ENCODE measurements around the gene FAM72C.
"Not testable (repeated sequence)": the region's sequence is repeated elsewhere in the genome, so short reads cannot be mapped to it uniquely, and the experiment has no call there.

FAM72C gene

DNA sequence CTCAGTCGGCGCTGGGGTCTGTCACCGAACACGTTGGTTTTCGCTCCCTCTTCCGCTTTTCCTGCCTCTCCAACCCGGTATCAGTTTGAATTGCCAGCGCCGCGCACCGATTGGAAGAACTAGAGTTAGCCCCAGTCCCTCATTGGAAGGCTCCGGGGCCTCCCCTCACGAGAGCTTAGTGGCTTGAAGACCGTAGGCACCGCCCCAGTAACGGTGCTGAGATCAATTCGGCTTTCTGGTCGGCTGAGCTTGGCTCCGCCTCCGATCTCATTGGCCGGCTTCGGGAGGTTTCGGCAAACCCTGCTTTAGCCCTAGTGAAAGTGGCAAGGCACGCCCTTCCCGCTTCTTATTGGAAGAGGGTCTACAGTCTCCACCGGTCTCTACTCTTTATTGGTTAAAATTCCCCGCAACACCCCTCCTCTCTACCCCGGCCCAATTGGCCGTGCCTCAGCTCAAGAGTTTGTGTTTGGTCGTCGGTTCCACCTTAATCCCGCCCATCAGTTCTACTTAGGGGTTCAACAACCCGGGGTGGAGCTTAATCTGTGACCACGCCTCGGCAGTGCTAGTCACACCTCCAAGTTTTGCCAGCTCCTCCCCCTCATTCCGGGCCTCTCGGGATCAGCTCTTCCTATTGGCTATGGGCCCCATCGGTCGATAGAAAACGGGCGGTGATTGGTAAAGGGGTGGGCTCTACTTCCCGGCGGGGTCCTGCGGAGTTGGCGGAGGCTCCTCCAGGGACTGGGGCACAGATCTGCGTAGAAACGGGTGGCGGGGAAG lies at the start of gene FAM72C:
TSS of gene FAM72C (minus strand) at position 63 of the 777 bp plus-strand sequence. CDS start 845 bp downstream, outside the sequence.
- H3K27ac ChIP-seq (ENCODE audit: low read length); H3K9me3 ChIP-seq (ENCODE audit: control insufficient read depth in 2 of 2, low read length in 2 of 2); H3K4me3 ChIP-seq (ENCODE audit: low read length in 2 of 2); H3K27me3 ChIP-seq (ENCODE audit: control insufficient read depth in 1 of 2, insufficient read depth in 2 of 2, low read length in 2 of 2); H3K36me3 ChIP-seq (ENCODE audit: control insufficient read depth in 2 of 2, insufficient read depth in 2 of 2, low read length in 2 of 2); H3K4me1 ChIP-seq (ENCODE audit: control insufficient read depth, insufficient read depth, low read length); H3K9ac ChIP-seq (ENCODE audit: low read length in 2 of 2): not testable (repeated sequence)

DNA sequence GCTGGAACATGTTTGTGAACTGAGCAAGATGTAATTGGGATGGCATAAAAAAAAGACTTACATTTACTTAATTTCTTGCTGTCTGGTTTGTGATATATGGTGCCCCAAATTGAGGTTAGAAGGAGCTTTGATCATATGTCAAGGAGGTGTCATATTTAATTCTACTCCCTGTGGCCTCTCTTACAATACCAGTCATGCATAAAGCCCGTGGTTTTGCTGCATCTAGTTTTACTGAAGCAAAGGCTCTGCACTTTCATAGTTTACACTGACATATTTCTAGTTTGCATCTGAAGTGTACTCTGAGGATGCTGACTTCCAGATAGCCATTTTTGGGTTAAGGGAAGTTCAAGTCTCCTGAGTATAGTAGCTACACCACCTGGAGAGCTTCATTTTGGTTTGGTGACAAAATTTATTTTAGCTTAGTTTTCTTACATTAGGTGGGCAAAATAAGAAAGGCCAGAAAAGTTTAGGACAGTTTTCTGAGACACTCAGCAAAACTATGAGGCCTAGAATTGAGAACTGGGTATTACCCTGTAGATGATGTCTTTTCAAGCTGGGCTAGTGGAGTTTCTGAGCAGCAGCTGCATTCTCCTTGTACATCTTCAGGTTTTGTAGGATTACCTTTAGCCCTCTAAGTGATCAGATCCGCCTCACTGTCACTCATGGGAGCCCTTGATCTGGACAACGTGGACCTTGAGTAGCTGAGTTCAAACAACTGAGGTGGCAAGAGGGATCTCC lies 48.4 kb upstream of the FAM72C start:
- not testable (repeated sequence) for H3K9ac ChIP-seq (ENCODE audit: low read length in 2 of 2); H3K36me3 ChIP-seq (ENCODE audit: control insufficient read depth in 2 of 2, insufficient read depth in 2 of 2, low read length in 2 of 2); H3K9me3 ChIP-seq (ENCODE audit: control insufficient read depth in 2 of 2, low read length in 2 of 2); H3K27me3 ChIP-seq (ENCODE audit: control insufficient read depth in 1 of 2, insufficient read depth in 2 of 2, low read length in 2 of 2); H3K27ac ChIP-seq (ENCODE audit: low read length); H3K4me3 ChIP-seq (ENCODE audit: low read length in 2 of 2); H3K4me1 ChIP-seq (ENCODE audit: control insufficient read depth, insufficient read depth, low read length)

DNA sequence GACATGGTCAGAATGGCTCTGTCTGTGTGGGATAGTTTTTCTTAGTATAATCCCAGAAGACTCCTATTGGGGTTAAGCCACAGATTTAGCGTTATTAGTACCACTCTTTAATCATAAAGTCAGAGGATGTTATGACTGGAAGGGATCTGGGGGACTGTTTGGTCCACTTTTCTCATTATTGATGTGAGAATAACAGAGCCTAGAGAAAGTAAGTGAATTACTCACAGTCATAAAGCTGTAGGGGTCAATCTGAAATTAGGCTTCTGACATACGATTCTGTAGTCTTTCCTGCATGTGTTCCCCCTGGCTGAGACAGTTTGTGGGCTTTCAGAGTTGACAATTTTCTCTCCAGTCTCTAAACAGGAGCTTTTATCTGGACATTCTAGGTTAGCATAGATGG lies 47.3 kb upstream of the FAM72C start:
- H3K27ac ChIP-seq (ENCODE audit: low read length); H3K4me3 ChIP-seq (ENCODE audit: low read length in 2 of 2); H3K4me1 ChIP-seq (ENCODE audit: control insufficient read depth, insufficient read depth, low read length); H3K9ac ChIP-seq (ENCODE audit: low read length in 2 of 2); H3K9me3 ChIP-seq (ENCODE audit: control insufficient read depth in 2 of 2, low read length in 2 of 2); H3K27me3 ChIP-seq (ENCODE audit: control insufficient read depth in 1 of 2, insufficient read depth in 2 of 2, low read length in 2 of 2); H3K36me3 ChIP-seq (ENCODE audit: control insufficient read depth in 2 of 2, insufficient read depth in 2 of 2, low read length in 2 of 2): not testable (repeated sequence)

DNA sequence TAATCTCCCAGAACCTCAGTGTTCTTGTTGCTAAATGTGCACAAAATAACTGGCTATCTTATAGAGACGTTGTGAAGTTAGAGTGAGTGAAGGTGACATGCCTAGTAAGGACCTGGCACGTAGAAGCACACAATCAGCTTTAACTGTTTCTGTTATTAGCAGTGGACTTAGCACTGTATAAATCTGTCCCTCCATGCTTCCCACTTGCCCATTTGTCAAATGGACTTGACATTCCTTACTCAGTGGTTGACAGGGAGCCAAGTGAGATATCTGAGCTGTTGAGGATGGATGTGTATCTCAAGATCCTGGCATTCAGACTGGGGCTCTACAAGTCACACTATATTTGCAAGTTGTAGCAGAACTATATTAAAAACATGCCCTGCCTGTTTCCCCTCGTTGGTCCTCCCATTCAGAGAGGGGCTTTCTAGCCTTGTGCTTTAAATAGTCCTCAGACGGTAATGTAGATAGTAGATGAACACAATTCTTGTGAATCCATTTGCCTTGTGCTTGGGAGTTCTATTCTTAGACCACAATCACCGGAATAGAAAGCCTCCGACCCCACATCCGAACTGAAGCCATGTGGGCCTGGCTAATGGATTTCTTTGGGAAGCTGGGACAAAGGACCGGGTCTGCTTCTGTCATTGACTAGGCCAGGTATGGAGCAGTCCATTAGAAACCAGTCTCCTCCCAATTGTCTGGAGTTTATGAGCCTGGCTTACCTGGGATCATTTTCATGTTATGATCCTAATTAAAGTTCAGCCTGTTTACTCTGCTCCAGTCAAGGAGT lies 43.6 kb upstream of the FAM72C start:
- not testable (repeated sequence) for H3K4me3 ChIP-seq (ENCODE audit: low read length in 2 of 2); H3K36me3 ChIP-seq (ENCODE audit: control insufficient read depth in 2 of 2, insufficient read depth in 2 of 2, low read length in 2 of 2); H3K4me1 ChIP-seq (ENCODE audit: control insufficient read depth, insufficient read depth, low read length); H3K27me3 ChIP-seq (ENCODE audit: control insufficient read depth in 1 of 2, insufficient read depth in 2 of 2, low read length in 2 of 2); H3K9me3 ChIP-seq (ENCODE audit: control insufficient read depth in 2 of 2, low read length in 2 of 2); H3K9ac ChIP-seq (ENCODE audit: low read length in 2 of 2); H3K27ac ChIP-seq (ENCODE audit: low read length)

DNA sequence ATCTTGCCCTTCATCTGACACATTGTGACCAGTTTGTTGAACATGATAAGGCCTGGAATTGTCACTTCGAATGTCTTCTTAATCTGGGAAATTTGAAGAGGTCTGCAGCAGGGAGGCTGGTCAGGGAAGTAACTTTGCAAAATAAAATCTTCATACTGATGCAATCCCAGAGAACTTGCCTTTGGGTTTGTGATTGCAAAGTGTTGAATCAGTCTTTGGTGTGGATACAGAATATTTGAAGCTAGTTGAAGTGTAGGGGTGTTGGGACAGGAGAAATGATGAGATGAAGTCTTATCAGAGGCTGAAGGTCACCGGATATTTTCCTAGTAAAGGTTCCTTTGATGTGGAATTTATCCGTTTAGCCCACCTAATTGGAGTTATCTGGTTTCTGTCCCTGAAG lies 42.7 kb upstream of the FAM72C start:
- H3K36me3 ChIP-seq (ENCODE audit: control insufficient read depth in 2 of 2, insufficient read depth in 2 of 2, low read length in 2 of 2); H3K27me3 ChIP-seq (ENCODE audit: control insufficient read depth in 1 of 2, insufficient read depth in 2 of 2, low read length in 2 of 2): not testable (repeated sequence)

DNA sequence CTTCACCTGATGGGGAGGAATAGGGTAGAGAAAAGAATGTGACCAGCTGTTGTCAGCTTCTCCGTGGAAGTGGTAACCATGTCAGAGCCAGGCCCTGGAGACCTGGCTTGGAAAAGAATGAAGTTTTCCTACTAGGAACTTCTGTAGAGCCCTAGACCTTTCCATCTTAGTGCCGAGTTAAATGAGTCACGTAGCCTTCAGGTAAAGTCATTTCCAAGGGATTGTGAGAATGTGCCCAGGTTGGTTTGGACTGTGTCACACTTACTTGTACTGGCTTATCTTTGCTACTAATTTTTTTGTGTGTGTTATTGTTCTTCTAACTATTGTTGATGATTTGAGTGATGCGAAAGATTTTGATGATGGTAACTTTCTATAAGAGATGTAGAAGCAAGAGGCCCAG lies 42.3 kb upstream of the FAM72C start:
- not testable (repeated sequence) for H3K9ac ChIP-seq (ENCODE audit: low read length in 2 of 2); H3K4me3 ChIP-seq (ENCODE audit: low read length in 2 of 2); H3K27ac ChIP-seq (ENCODE audit: low read length); H3K27me3 ChIP-seq (ENCODE audit: control insufficient read depth in 1 of 2, insufficient read depth in 2 of 2, low read length in 2 of 2); H3K4me1 ChIP-seq (ENCODE audit: control insufficient read depth, insufficient read depth, low read length); H3K36me3 ChIP-seq (ENCODE audit: control insufficient read depth in 2 of 2, insufficient read depth in 2 of 2, low read length in 2 of 2); H3K9me3 ChIP-seq (ENCODE audit: control insufficient read depth in 2 of 2, low read length in 2 of 2)

More for the DNA sequence above, 42.7 kb upstream of the FAM72C start:
- H3K9me3 ChIP-seq (ENCODE audit: control insufficient read depth in 2 of 2, low read length in 2 of 2); H3K4me1 ChIP-seq (ENCODE audit: control insufficient read depth, insufficient read depth, low read length); H3K27ac ChIP-seq (ENCODE audit: low read length); H3K9ac ChIP-seq (ENCODE audit: low read length in 2 of 2); H3K4me3 ChIP-seq (ENCODE audit: low read length in 2 of 2): not testable (repeated sequence)

DNA sequence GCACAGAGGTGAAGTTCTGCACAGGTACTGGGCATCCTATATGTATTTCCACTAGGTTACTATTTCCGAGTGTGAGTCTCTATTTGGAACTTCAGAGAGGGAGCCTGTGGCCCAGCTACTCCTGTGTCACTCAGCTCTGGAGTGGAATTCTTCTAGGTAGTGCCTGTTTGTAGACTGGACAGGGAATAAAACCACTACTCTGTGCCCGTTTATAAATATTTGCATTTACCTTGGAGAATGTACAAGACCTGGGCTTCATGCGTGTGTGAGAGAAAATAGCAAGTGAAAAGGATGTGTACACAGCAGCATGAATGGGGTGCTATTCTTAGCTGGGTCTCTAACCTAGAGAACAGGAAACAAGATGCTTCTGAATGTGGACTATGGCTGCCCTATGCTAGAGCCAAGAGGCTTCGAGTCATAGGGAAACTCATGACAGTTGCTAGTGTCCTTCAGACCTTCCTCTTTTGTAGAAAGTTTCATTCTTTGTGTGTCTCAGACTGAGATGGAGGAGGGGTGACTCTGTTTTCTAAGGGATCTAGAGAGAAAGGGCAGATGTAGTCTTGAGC lies 40.5 kb upstream of the FAM72C start:
- not testable (repeated sequence) for H3K36me3 ChIP-seq (ENCODE audit: control insufficient read depth in 2 of 2, insufficient read depth in 2 of 2, low read length in 2 of 2); H3K9me3 ChIP-seq (ENCODE audit: control insufficient read depth in 2 of 2, low read length in 2 of 2); H3K27ac ChIP-seq (ENCODE audit: low read length); H3K4me1 ChIP-seq (ENCODE audit: control insufficient read depth, insufficient read depth, low read length); H3K27me3 ChIP-seq (ENCODE audit: control insufficient read depth in 1 of 2, insufficient read depth in 2 of 2, low read length in 2 of 2); H3K4me3 ChIP-seq (ENCODE audit: low read length in 2 of 2); H3K9ac ChIP-seq (ENCODE audit: low read length in 2 of 2)

DNA sequence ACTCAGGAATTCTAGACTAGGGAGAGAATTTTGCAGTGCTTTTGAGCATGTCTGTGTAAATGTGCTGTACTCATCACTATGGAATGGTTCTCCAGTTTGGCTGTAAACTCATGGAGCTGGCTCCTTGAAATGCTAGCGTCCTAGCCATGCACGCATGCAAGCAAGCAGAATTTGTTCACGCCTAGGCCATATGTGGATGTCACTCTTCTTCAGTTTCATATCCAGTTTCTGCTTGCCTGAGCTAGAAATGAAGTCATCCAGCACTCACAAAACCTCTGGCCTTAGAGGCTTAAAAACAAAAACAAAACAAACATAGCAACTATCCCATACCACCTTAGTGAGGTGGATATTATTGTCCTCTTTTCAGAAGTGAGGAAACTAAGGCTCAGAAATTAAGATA lies 37.6 kb upstream of the FAM72C start:
- H3K9me3 ChIP-seq (ENCODE audit: control insufficient read depth in 2 of 2, low read length in 2 of 2); H3K4me3 ChIP-seq (ENCODE audit: low read length in 2 of 2); H3K36me3 ChIP-seq (ENCODE audit: control insufficient read depth in 2 of 2, insufficient read depth in 2 of 2, low read length in 2 of 2); H3K9ac ChIP-seq (ENCODE audit: low read length in 2 of 2); H3K27me3 ChIP-seq (ENCODE audit: control insufficient read depth in 1 of 2, insufficient read depth in 2 of 2, low read length in 2 of 2); H3K4me1 ChIP-seq (ENCODE audit: control insufficient read depth, insufficient read depth, low read length); H3K27ac ChIP-seq (ENCODE audit: low read length): not testable (repeated sequence)

DNA sequence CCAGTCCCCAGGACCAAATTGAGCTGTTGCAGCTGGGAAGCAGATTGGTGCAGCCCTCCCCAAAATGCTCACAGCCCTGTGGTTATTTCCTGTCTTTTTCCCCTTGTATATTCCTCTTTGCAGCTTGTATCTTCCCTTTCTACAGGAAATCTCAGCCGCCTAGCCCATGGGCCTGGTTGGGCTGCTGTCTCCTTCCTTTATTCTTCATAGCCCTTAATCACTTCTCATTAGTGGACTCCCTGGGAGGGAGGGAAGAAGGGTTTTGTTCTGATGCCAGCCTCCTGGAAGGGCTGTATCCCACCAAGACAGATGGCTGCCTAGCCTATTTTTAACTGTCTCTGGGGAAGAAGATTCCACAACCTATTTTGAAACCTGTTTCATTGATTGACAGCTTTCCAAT lies 32.5 kb upstream of the FAM72C start:
- not testable (repeated sequence) for H3K27me3 ChIP-seq (ENCODE audit: control insufficient read depth in 1 of 2, insufficient read depth in 2 of 2, low read length in 2 of 2); H3K27ac ChIP-seq (ENCODE audit: low read length); H3K9ac ChIP-seq (ENCODE audit: low read length in 2 of 2); H3K9me3 ChIP-seq (ENCODE audit: control insufficient read depth in 2 of 2, low read length in 2 of 2); H3K4me3 ChIP-seq (ENCODE audit: low read length in 2 of 2); H3K4me1 ChIP-seq (ENCODE audit: control insufficient read depth, insufficient read depth, low read length); H3K36me3 ChIP-seq (ENCODE audit: control insufficient read depth in 2 of 2, insufficient read depth in 2 of 2, low read length in 2 of 2)

DNA sequence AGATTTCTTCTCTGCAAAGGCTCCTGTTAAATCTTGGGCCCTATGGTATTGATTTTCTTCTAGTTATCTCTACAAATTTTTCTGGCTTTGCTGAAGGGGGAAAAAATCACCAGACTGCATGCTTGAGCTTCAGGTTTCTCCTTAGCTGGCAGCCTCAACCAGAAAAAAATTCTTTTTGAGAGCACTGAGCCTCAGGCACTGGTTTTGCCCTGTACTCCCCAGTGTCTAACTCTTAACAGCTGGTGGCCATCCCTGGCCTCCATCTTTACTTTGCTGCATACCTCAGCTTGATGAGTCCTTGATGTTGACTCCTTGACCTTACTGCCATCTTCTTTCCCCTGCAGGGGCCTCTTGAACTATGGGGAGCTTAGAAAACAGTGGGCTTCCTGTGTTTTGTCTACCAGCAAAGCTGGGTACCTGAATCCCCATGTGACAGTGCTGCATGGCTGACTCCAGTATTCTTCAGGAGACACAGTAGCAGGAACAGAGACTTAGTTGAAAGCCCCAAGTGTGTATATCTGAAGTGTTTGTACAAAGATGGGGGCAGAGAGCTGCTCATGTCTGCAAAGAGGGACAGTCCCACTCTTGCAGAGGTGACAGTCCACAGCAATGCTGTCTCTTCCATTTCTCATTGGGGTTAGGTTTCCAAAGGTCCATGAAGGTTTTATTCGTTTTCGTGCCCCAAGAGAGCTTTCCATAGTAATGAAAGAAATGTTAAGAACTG lies 31.7 kb upstream of the FAM72C start:
- not testable (repeated sequence) for H3K4me3 ChIP-seq (ENCODE audit: low read length in 2 of 2); H3K4me1 ChIP-seq (ENCODE audit: control insufficient read depth, insufficient read depth, low read length); H3K9ac ChIP-seq (ENCODE audit: low read length in 2 of 2); H3K9me3 ChIP-seq (ENCODE audit: control insufficient read depth in 2 of 2, low read length in 2 of 2); H3K27me3 ChIP-seq (ENCODE audit: control insufficient read depth in 1 of 2, insufficient read depth in 2 of 2, low read length in 2 of 2); H3K36me3 ChIP-seq (ENCODE audit: control insufficient read depth in 2 of 2, insufficient read depth in 2 of 2, low read length in 2 of 2); H3K27ac ChIP-seq (ENCODE audit: low read length)

Measured in stomach smooth muscle (tissue), 2 donors.